ENCODE data around the gene NGFR.

NGFR gene

DNA sequence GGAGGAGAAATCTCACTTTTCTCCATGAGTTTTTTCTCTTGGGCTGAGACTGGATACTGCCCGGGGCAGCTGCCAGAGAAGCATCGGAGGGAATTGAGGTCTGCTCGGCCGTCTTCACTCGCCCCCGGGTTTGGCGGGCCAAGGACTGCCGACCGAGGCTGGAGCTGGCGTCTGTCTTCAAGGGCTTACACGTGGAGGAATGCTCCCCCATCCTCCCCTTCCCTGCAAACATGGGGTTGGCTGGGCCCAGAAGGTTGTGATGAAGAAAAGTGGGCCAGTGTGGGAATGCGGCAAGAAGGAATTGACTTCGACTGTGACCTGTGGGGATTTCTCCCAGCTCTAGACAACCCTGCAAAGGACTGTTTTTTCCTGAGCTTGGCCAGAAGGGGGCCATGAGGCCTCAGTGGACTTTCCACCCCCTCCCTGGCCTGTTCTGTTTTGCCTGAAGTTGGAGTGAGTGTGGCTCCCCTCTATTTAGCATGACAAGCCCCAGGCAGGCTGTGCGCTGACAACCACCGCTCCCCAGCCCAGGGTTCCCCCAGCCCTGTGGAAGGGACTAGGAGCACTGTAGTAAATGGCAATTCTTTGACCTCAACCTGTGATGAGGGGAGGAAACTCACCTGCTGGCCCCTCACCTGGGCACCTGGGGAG is 19.1 kb downstream of the NGFR start:
- TF ChIP-seq, protein P1, sequence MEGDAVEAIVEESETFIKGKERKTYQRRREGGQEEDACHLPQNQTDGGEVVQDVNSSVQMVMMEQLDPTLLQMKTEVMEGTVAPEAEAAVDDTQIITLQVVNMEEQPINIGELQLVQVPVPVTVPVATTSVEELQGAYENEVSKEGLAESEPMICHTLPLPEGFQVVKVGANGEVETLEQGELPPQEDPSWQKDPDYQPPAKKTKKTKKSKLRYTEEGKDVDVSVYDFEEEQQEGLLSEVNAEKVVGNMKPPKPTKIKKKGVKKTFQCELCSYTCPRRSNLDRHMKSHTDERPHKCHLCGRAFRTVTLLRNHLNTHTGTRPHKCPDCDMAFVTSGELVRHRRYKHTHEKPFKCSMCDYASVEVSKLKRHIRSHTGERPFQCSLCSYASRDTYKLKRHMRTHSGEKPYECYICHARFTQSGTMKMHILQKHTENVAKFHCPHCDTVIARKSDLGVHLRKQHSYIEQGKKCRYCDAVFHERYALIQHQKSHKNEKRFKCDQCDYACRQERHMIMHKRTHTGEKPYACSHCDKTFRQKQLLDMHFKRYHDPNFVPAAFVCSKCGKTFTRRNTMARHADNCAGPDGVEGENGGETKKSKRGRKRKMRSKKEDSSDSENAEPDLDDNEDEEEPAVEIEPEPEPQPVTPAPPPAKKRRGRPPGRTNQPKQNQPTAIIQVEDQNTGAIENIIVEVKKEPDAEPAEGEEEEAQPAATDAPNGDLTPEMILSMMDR (IDR thresholded peaks at IDR 0.05), result no peak
- no peaks in the 10 kb centered on the region for H3K9me3 ChIP-seq
- H3K27ac ChIP-seq, result no peak overlapping the region
- no peaks in the 10 kb centered on the region for H3K36me3 ChIP-seq
- peaks cover 14% of the 10 kb centered on the region for H3K27me3 ChIP-seq
- H3K4me3 ChIP-seq (ENCODE audit: low read depth in 1 of 2, low read length in 1 of 2), result no peak overlapping the region
- peaks cover 3 to 8% of the 10 kb centered on the region in 2 experiments for H3K4me1 ChIP-seq (ENCODE audit: control insufficient read depth in 1 of 2, insufficient read depth in 1 of 2, low read depth in 1 of 2, low read length in 1 of 2)

DNA sequence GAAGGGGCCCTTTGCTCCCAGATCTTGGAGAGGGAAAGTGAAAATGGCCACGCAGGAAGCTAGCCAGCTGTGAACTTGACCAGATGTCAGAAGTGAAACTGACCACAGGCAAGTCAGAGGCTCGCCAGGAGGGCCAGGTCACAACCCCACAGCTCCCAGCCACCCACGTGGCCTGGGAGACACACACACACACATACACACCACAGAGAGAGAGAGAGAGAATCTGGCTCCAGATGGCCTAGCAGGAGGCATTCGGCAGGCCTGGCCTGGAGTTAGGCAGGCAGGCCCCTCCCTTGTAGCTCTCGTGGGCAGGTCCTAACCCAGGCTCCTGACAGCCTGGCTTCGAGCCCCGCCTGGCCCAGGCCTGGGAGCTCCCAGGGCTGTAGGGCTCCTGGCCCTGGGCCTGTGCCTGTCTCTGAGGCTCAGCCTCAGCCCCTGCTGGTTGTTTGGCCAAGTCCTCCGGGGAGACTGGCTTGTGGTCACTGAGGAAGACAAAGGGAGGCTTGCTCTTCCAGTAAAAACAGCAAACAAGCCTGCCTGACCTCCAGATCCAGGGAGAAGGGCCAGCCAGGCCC is 20.2 kb downstream of the NGFR start:
- Histone ChIP-seq H3K27me3 (peaks cover 7% of the 10 kb centered on the region), H3K27ac (no peak overlapping the region), H3K4me1 (ENCODE audit: control insufficient read depth in 1 of 2, insufficient read depth in 1 of 2, low read depth in 1 of 2, low read length in 1 of 2) (peaks cover 3 to 8% of the 10 kb centered on the region in 2 experiments), H3K4me3 (ENCODE audit: low read depth in 1 of 2, low read length in 1 of 2) (no peak overlapping the region), H3K9me3 (no peaks in the 10 kb centered on the region), H3K36me3 (no peaks in the 10 kb centered on the region)
- TF ChIP-seq, protein P1 (IDR thresholded peaks at IDR 0.05), result no peak

DNA sequence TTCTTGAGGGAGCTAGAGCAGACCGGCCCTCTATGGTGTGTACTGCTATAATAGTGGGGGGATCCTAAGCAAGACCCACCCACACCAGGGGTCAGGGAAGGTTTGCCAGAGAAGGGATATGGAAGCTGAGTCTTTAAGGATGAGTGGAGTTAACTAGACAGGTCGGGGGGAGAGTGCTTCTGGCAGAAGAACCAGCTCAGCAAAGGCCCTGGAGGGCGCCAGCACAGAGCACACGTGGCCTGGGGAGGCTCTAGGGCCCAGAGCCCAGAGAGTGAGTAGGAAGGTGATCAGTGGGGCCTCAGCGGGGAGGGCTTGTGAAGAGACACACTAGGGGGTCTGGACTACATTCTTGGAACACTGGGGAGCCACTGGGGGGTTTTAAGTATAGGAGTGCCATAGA is 21.1 kb downstream of the NGFR start:
- H3K4me1 ChIP-seq (ENCODE audit: control insufficient read depth in 1 of 2, insufficient read depth in 1 of 2, low read depth in 1 of 2, low read length in 1 of 2), result peaks cover 3 to 8% of the 10 kb centered on the region in 2 experiments
- no peak overlapping the region for H3K27ac ChIP-seq
- TF ChIP-seq, protein P1 (IDR thresholded peaks at IDR 0.05), result no peak
- no peaks in the 10 kb centered on the region for H3K9me3 ChIP-seq
- no peaks in the 10 kb centered on the region for H3K36me3 ChIP-seq
- H3K4me3 ChIP-seq (ENCODE audit: low read depth in 1 of 2, low read length in 1 of 2), result no peak overlapping the region
- H3K27me3 ChIP-seq, result peaks cover 9% of the 10 kb centered on the region

GRCh38 chr17:49518346-49519078 is 23.4 kb downstream of the NGFR start:
- Histone ChIP-seq H3K36me3 (no peaks in the 10 kb centered on the region), H3K27me3 (peaks cover 10% of the 10 kb centered on the region), H3K4me3 (ENCODE audit: low read depth in 1 of 2, low read length in 1 of 2) (no peak overlapping the region), H3K9me3 (no peaks in the 10 kb centered on the region), H3K27ac (no peak overlapping the region), H3K4me1 (ENCODE audit: control insufficient read depth in 1 of 2, insufficient read depth in 1 of 2, low read depth in 1 of 2, low read length in 1 of 2) (peaks cover 0 to under 1% of the 10 kb centered on the region in 2 experiments)
- TF ChIP-seq, protein P1 (IDR thresholded peaks at IDR 0.05), result no peak

DNA sequence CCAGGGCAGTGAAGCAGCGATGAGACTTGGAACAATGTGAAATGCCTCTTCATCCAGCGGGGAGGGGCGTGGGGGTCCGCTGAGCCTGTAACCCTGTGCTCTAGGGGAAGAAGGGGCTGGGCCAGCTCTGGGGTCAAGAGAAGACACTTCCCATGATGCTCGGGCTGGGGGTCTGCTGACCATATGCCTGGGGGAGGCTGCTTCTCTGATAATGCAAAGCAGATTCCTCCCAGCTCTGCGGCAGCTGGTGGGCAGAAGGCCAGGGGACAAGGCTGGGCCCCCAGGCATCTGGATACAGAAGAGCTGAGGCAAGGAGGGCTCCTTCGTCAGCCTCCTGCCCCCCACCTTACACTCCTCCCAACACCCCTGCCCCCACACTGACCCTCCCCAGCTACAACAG is 24.7 kb downstream of the NGFR start:
- Histone ChIP-seq H3K9me3 (no peaks in the 10 kb centered on the region), H3K4me3 (ENCODE audit: low read depth in 1 of 2, low read length in 1 of 2) (no peak overlapping the region), H3K36me3 (no peaks in the 10 kb centered on the region), H3K27me3 (peaks cover 17% of the 10 kb centered on the region), H3K4me1 (ENCODE audit: control insufficient read depth in 1 of 2, insufficient read depth in 1 of 2, low read depth in 1 of 2, low read length in 1 of 2) (no peaks in the 10 kb centered on the region), H3K27ac (no peak overlapping the region)
- TF ChIP-seq, protein P1 (IDR thresholded peaks at IDR 0.05), result no peak
